GM23338 (cell line): ENCODE measurements around the gene CACNG1. TPM values are rescaled to one million over a fixed set of nuclear protein-coding genes. Genes with fewer than 3 reads are reported as not detected.

Source experiments
- ATAC-seq: fragments of 200-7000 bp; cut with Tn5 transposase; 3 replicates; pipeline ENCODE4 v1.9.1; 2020
- DNase-seq: peaks from one replicate; pipeline ENCODE4 v3.0.0-alpha.2; 2015; ENCODE audit warnings: low spot score
- H2AFZ ChIP-seq: fragments of 200-600 bp; sonication (generic); 2 replicates; pipeline ENCODE4 v1.8.0; 2016; ENCODE audit warnings: antibody characterized with exemption, mild to moderate bottlenecking, moderate library complexity
- H3F3A ChIP-seq: fragments of 200-600 bp; sonication (generic); replicated peaks from 2 replicates; pipeline ENCODE4 v1.8.0; 2017; ENCODE audit warnings: antibody characterized with exemption, mixed run types, low read depth
- H3K27ac ChIP-seq: fragments of 200-600 bp; sonication (generic); 2 replicates; pipeline ENCODE4 v1.6.1; 2016; ENCODE audit warnings: low read depth
- H3K27me3 ChIP-seq: fragments of 200-600 bp; sonication (generic); 2 replicates; pipeline ENCODE4 v1.8.0; 2016; ENCODE audit warnings: mild to moderate bottlenecking, mixed run types, moderate library complexity; ENCODE audit not compliant: insufficient read depth
- H3K36me3 ChIP-seq: fragments of 200-600 bp; sonication (generic); 2 replicates; pipeline ENCODE4 v1.8.0; 2016; ENCODE audit warnings: mild to moderate bottlenecking; ENCODE audit not compliant: insufficient read depth
- H3K4me1 ChIP-seq: fragments of 200-600 bp; sonication (generic); 2 replicates; pipeline ENCODE4 v1.8.0; 2016; ENCODE audit warnings: mild to moderate bottlenecking, moderate library complexity; ENCODE audit not compliant: insufficient read depth
- H3K4me2 ChIP-seq: fragments of 200-600 bp; sonication (generic); 2 replicates; pipeline ENCODE4 v1.7.1; 2017; ENCODE audit warnings: mixed run types
- H3K4me3 ChIP-seq: fragments of 200-600 bp; sonication (generic); 2 replicates; pipeline ENCODE4 v1.6.1; 2016; ENCODE audit warnings: mixed run types
- H3K79me2 ChIP-seq: fragments of 200-600 bp; sonication (generic); replicated peaks from 2 replicates; pipeline ENCODE4 v1.8.0; 2017; ENCODE audit warnings: mild to moderate bottlenecking; ENCODE audit not compliant: insufficient read depth
- H3K9me2 ChIP-seq: fragments of 200-600 bp; sonication (generic); 2 replicates; pipeline ENCODE4 v1.8.0; 2017; ENCODE audit not compliant: insufficient read depth
- H4K20me1 ChIP-seq: fragments of 200-600 bp; sonication (generic); replicated peaks from 2 replicates; pipeline ENCODE4 v1.8.0; 2017; ENCODE audit warnings: mild to moderate bottlenecking; ENCODE audit not compliant: insufficient read depth
- H3K27ac Mint-ChIP-seq: 2 replicates; pipeline ENCODE4 v1.8.0; 2020; ENCODE audit warnings: inconsistent platforms, mild to moderate bottlenecking, moderate library complexity, mixed read lengths
- H3K27me3 Mint-ChIP-seq: 3 replicates; pipeline ENCODE4 v1.8.0; 2022; ENCODE audit warnings: low read depth, mild to moderate bottlenecking, moderate library complexity, mixed read lengths, inconsistent platforms; ENCODE audit not compliant: insufficient read depth, poor library complexity
- H3K36me3 Mint-ChIP-seq: 3 replicates; pipeline ENCODE4 v1.8.0; 2021; ENCODE audit warnings: low read depth, mild to moderate bottlenecking, inconsistent platforms, moderate library complexity, mixed read lengths
- H3K4me1 Mint-ChIP-seq: 3 replicates; pipeline ENCODE4 v1.8.0; 2020; ENCODE audit warnings: mild to moderate bottlenecking, inconsistent platforms, mixed read lengths
- H3K4me3 Mint-ChIP-seq: 3 replicates; pipeline ENCODE4 v1.8.0; 2021; ENCODE audit warnings: moderate library complexity, mild to moderate bottlenecking, inconsistent platforms, mixed read lengths
- H3K9me3 Mint-ChIP-seq: 3 replicates; pipeline ENCODE4 v1.8.0; 2020; ENCODE audit warnings: moderate library complexity, mild to moderate bottlenecking, inconsistent platforms, mixed read lengths
- CTCF ChIP-seq, 2 experiments: fragments of 200-600 bp in 1 of 2; sonication (generic) in 1 of 2; conservative IDR thresholded peaks; 2 replicates each; pipeline versions ENCODE4 v1.5.1 to v1.6.1; 2016 to 2017; ENCODE audit warnings: antibody characterized with exemption in 2 of 2, low read depth in 2 of 2, mild to moderate bottlenecking in 2 of 2, moderate library complexity in 1 of 2
- ETS1 ChIP-seq: IDR thresholded peaks from 2 replicates; pipeline ENCODE4 v1.6.1; 2016; ENCODE audit warnings: antibody characterized with exemption
- EZH2 ChIP-seq: fragments of 200-600 bp; sonication (generic); IDR thresholded peaks from one replicate; pipeline ENCODE4 v1.8.0; 2017; ENCODE audit warnings: antibody characterized with exemption, mild to moderate bottlenecking, low read depth; ENCODE audit not compliant: unreplicated experiment
- JUNB ChIP-seq: IDR thresholded peaks from one replicate; pipeline ENCODE4 v1.6.1; 2016; ENCODE audit warnings: antibody characterized with exemption; ENCODE audit not compliant: unreplicated experiment
- NANOG ChIP-seq: IDR thresholded peaks from 2 replicates; pipeline ENCODE4 v1.6.1; 2016; ENCODE audit warnings: antibody characterized with exemption, borderline replicate concordance
- REST ChIP-seq: IDR thresholded peaks from one replicate; pipeline ENCODE4 v1.6.1; 2018; ENCODE audit warnings: antibody characterized with exemption; ENCODE audit not compliant: unreplicated experiment
- STAT1 ChIP-seq: IDR thresholded peaks from one replicate; pipeline ENCODE4 v1.6.1; 2016; ENCODE audit warnings: antibody characterized with exemption; ENCODE audit not compliant: unreplicated experiment
- ZNF114 ChIP-seq: fragments of 250-450 bp; sonication (Bioruptor Pico); IDR thresholded peaks from 2 replicates; pipeline ENCODE4 v1.5.0; 2020; ENCODE audit warnings: mild to moderate bottlenecking, moderate library complexity
- ZNF331 ChIP-seq: fragments of 250-450 bp; sonication (Bioruptor Pico); IDR thresholded peaks from 2 replicates; pipeline ENCODE4 v1.5.0; 2020; ENCODE audit warnings: low read depth, mild to moderate bottlenecking, moderate library complexity
- polyA plus RNA-seq: library from polyadenylated mRNA; unstranded; fragments of >200 nt; fragmentation: Nextera tagmentation; extraction: Ambion mirVana; gene quantifications from 2 replicates; pipeline ENCODE4 v1.2.1, GENCODE V29; 2016
- total RNA-seq: library from RNA; depleted of rRNA; stranded (reverse); fragments of >200 nt; shearing (Covaris generic); gene quantifications from 2 replicates; pipeline ENCODE4 v1.2.3, GENCODE V29; 2014

Gene CACNG1
- total and polyA plus RNA-seq, 2 experiments from 2014 or later: not detected

- H3K9me2 ChIP-seq: no peaks in the 10 kb centered on the region
- no peak overlapping the region for H3K4me3 ChIP-seq
- no peaks in the 10 kb centered on the region for H3F3A ChIP-seq
- H2AFZ ChIP-seq: no peak overlapping the region
- Mint-ChIP-seq H3K4me1 (no peaks in the 10 kb centered on the region), H3K4me3 (no peak overlapping the region), H3K9me3 (0 out of 3 replicates have a peak, but pooled peaks cover 2% of the 10 kb centered on the region), H3K27me3 (peaks cover 3% of the 10 kb centered on the region), H3K36me3 (peaks cover 12% of the 10 kb centered on the region), H3K27ac (no peak overlapping the region)
- no peaks in the 10 kb centered on the region for H3K4me1 ChIP-seq
- H3K27ac ChIP-seq: no peak overlapping the region
- no peaks in the 10 kb centered on the region for H4K20me1 ChIP-seq
- DNase-seq (no peak), ATAC-seq (no peak)
- no peaks in the 10 kb centered on the region; the same call in none of the 2 replicates for H3K79me2 ChIP-seq
- H3K4me2 ChIP-seq: no peak overlapping the region
- TF ChIP-seq NANOG (no peak), ETS1 (no peak), EZH2 (no peak), REST (no peak), STAT1 (no peak)
- H3K36me3 ChIP-seq: no peaks in the 10 kb centered on the region
- no peaks in the 10 kb centered on the region for H3K27me3 ChIP-seq
Observed at GRCh38 chr17:67085406-67085805, 41.1 kb downstream of the CACNG1 start.

GRCh38 chr17:67088639-67089038 lies 44.3 kb downstream of the CACNG1 start:
- Histone ChIP-seq H2AFZ (no peak overlapping the region), H3K9me2 (no peaks in the 10 kb centered on the region), H4K20me1 (no peaks in the 10 kb centered on the region), H3F3A (no peaks in the 10 kb centered on the region), H3K79me2 (no peaks in the 10 kb centered on the region; the same call in none of the 2 replicates), H3K4me3 (no peak overlapping the region), H3K4me1 (no peaks in the 10 kb centered on the region), H3K4me2 (no peak overlapping the region), H3K36me3 (no peaks in the 10 kb centered on the region), H3K27me3 (no peaks in the 10 kb centered on the region), H3K27ac (no peak overlapping the region)
- DNase-seq: no peak
- Mint-ChIP-seq H3K27ac (no peak overlapping the region), H3K9me3 (0 out of 3 replicates have a peak, but pooled peaks cover 2% of the 10 kb centered on the region), H3K36me3 (peaks cover 14% of the 10 kb centered on the region), H3K27me3 (peaks cover 3% of the 10 kb centered on the region), H3K4me1 (peaks cover 3% of the 10 kb centered on the region; the same call in 1 of the 3 replicates), H3K4me3 (no peak overlapping the region)
- TF ChIP-seq NANOG: no peak
- TF ChIP-seq ZNF114 (CRISPR knock-in tag): no peak
- TF ChIP-seq CTCF (conservative IDR thresholded peaks at IDR 0.05; ENCODE audit: low read depth in 2 of 2): no peak
- no peak for TF ChIP-seq ZNF331 (CRISPR knock-in tag)
- no peak for TF ChIP-seq JUNB
- no peak for TF ChIP-seq STAT1
- no peak for ATAC-seq
